GM12878 (cell line): ENCODE data around the gene PLK5. TPM values are rescaled to one million over a fixed set of nuclear protein-coding genes. Genes with fewer than 3 reads are reported as not detected.

Experiments used
- ATAC-seq: fragments of 200-7000 bp; cut with Tn5 transposase; 3 replicates; pipeline ENCODE4 v1.9.1; 2020; ENCODE audit warnings: mild to moderate bottlenecking, moderate library complexity
- BruUV-seq: library from RNA; stranded (reverse); fragments of 400-500 nt; replicated peaks from 2 replicates; lab custom pipeline; 2021; lab: Mats Ljungman, UMichigan
- CTCF ChIA-PET: fragments of 300-600 bp; sonication (Branson Sonifier 250); formaldehyde crosslinking; extraction: SDS; loops from one replicate; lab custom pipeline; 2021; ENCODE audit warnings: inconsistent platforms; lab: Yijun Ruan, JAX
- POLR2A ChIA-PET: fragments of 350-600 bp; formaldehyde crosslinking; extraction: SDS; loops from one replicate; lab custom pipeline; 2021; ENCODE audit warnings: inconsistent platforms; lab: Charles Lee
- RAD21 ChIA-PET: fragments of 300-600 bp; sonication (Branson Sonifier 250); formaldehyde crosslinking; loops from one replicate; lab custom pipeline; 2023; ENCODE audit warnings: antibody characterized with exemption; ENCODE audit not compliant: unreplicated experiment; lab: Charles Lee
- SMC1A ChIA-PET: fragments of 300-600 bp; sonication (Branson Sonifier 250); formaldehyde crosslinking; loops from one replicate; lab custom pipeline; 2023; ENCODE audit not compliant: unreplicated experiment, uncharacterized antibody; lab: Charles Lee
- DNase-seq: peaks from one replicate; pipeline ENCODE4 v3.0.0-alpha.2; 2011; ENCODE audit warnings: low read depth, low spot score
- FAIRE-seq: peaks from 3 replicates; lab custom pipeline; 2011; peaks lifted over from hg19 to GRCh38; lab: Jason Lieb, UNC
- H2AFZ ChIP-seq: 2 replicates; pipeline ENCODE4 v1.6.0; 2011; ENCODE audit warnings: low read depth, low read length, control low read depth; ENCODE audit not compliant: control insufficient read depth
- H3K27ac ChIP-seq: 2 replicates; pipeline ENCODE4 v1.5.1; 2011; ENCODE audit warnings: control low read depth; ENCODE audit not compliant: control insufficient read depth, insufficient read depth
- H3K27me3 ChIP-seq, 2 experiments: replicated peaks in 1 of 2; 2 replicates each; pipeline versions ENCODE4 v1.6.0 to v1.6.1; 2011; ENCODE audit warnings: low read length in 1 of 2; ENCODE audit not compliant: control insufficient read depth in 2 of 2, insufficient read depth in 2 of 2
- H3K36me3 ChIP-seq, 2 experiments: 2 replicates each; pipeline ENCODE4 v1.5.1; 2011; ENCODE audit warnings: low read length in 1 of 2; ENCODE audit not compliant: control insufficient read depth in 2 of 2, insufficient read depth in 2 of 2
- H3K4me1 ChIP-seq: 2 replicates; pipeline ENCODE4 v1.6.1; 2011; ENCODE audit warnings: mild to moderate bottlenecking, low read length, moderate library complexity, mixed read lengths; ENCODE audit not compliant: control insufficient read depth, insufficient read depth
- H3K4me2 ChIP-seq: 2 replicates; pipeline ENCODE4 v1.6.0; 2011; ENCODE audit warnings: control low read depth; ENCODE audit not compliant: control insufficient read depth, insufficient read depth
- H3K4me3 ChIP-seq: fragments of 200-600 bp; sonication (generic); 2 replicates; pipeline ENCODE4 v1.5.1; 2016
- H3K79me2 ChIP-seq: 2 replicates; pipeline ENCODE4 v1.6.0; 2011; ENCODE audit warnings: low read length; ENCODE audit not compliant: control insufficient read depth, insufficient read depth
- H3K9ac ChIP-seq: 2 replicates; pipeline ENCODE4 v1.8.0; 2011; ENCODE audit warnings: low read length, control low read depth, mixed read lengths; ENCODE audit not compliant: control insufficient read depth, insufficient read depth
- H3K9me3 ChIP-seq: replicated peaks from 3 replicates; pipeline ENCODE4 v1.5.1; 2011; ENCODE audit warnings: mild to moderate bottlenecking, low read length; ENCODE audit not compliant: control insufficient read depth, insufficient read depth
- H4K20me1 ChIP-seq: 2 replicates; pipeline ENCODE4 v1.6.0; 2011; ENCODE audit not compliant: control insufficient read depth, insufficient read depth
- BCL3 ChIP-seq: IDR thresholded peaks from 2 replicates; pipeline ENCODE4 v1.6.1; 2011; ENCODE audit warnings: borderline replicate concordance, low read depth, mild to moderate bottlenecking, moderate library complexity, low read length; ENCODE audit not compliant: insufficient read depth, poor library complexity, severe bottlenecking
- CBX3 ChIP-seq: fragments of 200-600 bp; sonication (generic); IDR thresholded peaks from 2 replicates; pipeline ENCODE4 v1.6.1; 2016; ENCODE audit warnings: low read depth, borderline replicate concordance
- CHD1 ChIP-seq: IDR thresholded peaks from 2 replicates; pipeline ENCODE4 v1.6.1; 2012; ENCODE audit warnings: low read depth, low read length, improper control_type of control experiment
- FOS ChIP-seq: IDR thresholded peaks from 3 replicates; pipeline ENCODE4 v1.6.1; 2011; ENCODE audit warnings: borderline replicate concordance; ENCODE audit not compliant: insufficient read length; ENCODE audit errors: extremely low read depth
- HCFC1 ChIP-seq: fragments of 150-350 bp; IDR thresholded peaks from 2 replicates; pipeline ENCODE4 v1.6.1; 2014; ENCODE audit warnings: low read length
- MYB ChIP-seq: fragments of 150-350 bp; IDR thresholded peaks from 2 replicates; pipeline ENCODE4 v1.6.1; 2014; ENCODE audit warnings: mild to moderate bottlenecking, low read depth, low read length, borderline replicate concordance
- NFXL1 ChIP-seq: fragments of 450-650 bp; IDR thresholded peaks from 2 replicates; pipeline ENCODE4 v1.6.1; 2017; ENCODE audit warnings: antibody characterized with exemption, mild to moderate bottlenecking, borderline replicate concordance
- NRF1 ChIP-seq: conservative IDR thresholded peaks from 2 replicates; pipeline ENCODE4 v1.6.1; 2011; ENCODE audit warnings: mild to moderate bottlenecking, low read depth, low read length, improper control_type of control experiment
- POU2F2 ChIP-seq: IDR thresholded peaks from 3 replicates; pipeline ENCODE4 v1.6.1; 2011; ENCODE audit warnings: low read depth, mild to moderate bottlenecking, low read length, borderline replicate concordance
- RAD21 ChIP-seq: IDR thresholded peaks from 2 replicates; pipeline ENCODE4 v1.6.1; 2011; ENCODE audit warnings: mild to moderate bottlenecking, low read depth, low read length, moderate library complexity; ENCODE audit not compliant: insufficient read depth
- SIN3A ChIP-seq: IDR thresholded peaks from 2 replicates; pipeline ENCODE4 v1.6.1; 2012; ENCODE audit warnings: low read depth, low read length, improper control_type of control experiment
- WRNIP1 ChIP-seq: IDR thresholded peaks from 2 replicates; pipeline ENCODE4 v1.6.1; 2011; ENCODE audit warnings: low read depth, low read length, improper control_type of control experiment, borderline replicate concordance
- WGBS: methylation state at CpG from one replicate; pipeline ENCODE4 v1.1.6; 2016; ENCODE audit warnings: low lambda C conversion rate; ENCODE audit not compliant: insufficient replicate concordance, insufficient coverage; ENCODE audit errors: missing lambda C conversion rate; 5-methylcytosine and 5-hydroxymethylcytosine counted together
- in situ Hi-C: fragments of 300-500 bp; cut with MboI; formaldehyde crosslinking; loops from 9 replicates; pipeline ENCODE4 v1.14.3; 2018; ENCODE audit warnings: mixed read lengths
- intact Hi-C: fragments of 100-400 bp; cut with micrococcal nuclease; formaldehyde crosslinking; loops from one replicate; pipeline ENCODE4 v1.14.2; 2022; ENCODE audit not compliant: unreplicated experiment
- polyA plus RNA-seq, 11 experiments: library from polyadenylated mRNA; depleted of rRNA in 4 of 11; unstranded in 6 of 11; stranded (reverse) in 5 of 11; fragments of >200 nt; fragmentation: Nextera tagmentation in 4 of 11; fragmentation: Illumina TruSeq in 1 of 11; extraction: Ambion mirVana in 4 of 11; extraction: Trizol in 1 of 11; gene quantifications; 1 replicate in 1 of 11; 2 replicates in 10 of 11; pipeline versions ENCODE4 v1.2.1 to v1.2.3, GENCODE V29; 2011 to 2016; ENCODE audit warnings: inconsistent platforms in 2 of 11, missing spikeins in 2 of 11, low read depth in 1 of 11
- total RNA-seq, 4 experiments: library from RNA; depleted of rRNA in 3 of 4; stranded (reverse); fragments of >200 nt in 3 of 4; fragmentation: Illumina TruSeq in 1 of 4; extraction: Trizol in 1 of 4; gene quantifications; 2 replicates each; pipeline versions ENCODE4 v1.2.1 to v1.2.3, GENCODE V29; 2013 to 2021
- TF ChIP-seq, protein P1 (sequence below): IDR thresholded peaks from 2 replicates; pipeline ENCODE4 v1.6.1; 2012; ENCODE audit warnings: low read depth, low read length, improper control_type of control experiment
- TF ChIP-seq, protein P2 (sequence below): fragments of 450-650 bp; IDR thresholded peaks from 2 replicates; pipeline ENCODE4 v1.6.1; 2017; ENCODE audit warnings: antibody characterized with exemption, mild to moderate bottlenecking, moderate library complexity

Gene PLK5
- total and polyA plus RNA-seq, 10 of the 15 experiments (the other 5 are each of a cell fraction or from before 2014, with no cell fraction given): 0.13 TPM; not detected in 9

DNA sequence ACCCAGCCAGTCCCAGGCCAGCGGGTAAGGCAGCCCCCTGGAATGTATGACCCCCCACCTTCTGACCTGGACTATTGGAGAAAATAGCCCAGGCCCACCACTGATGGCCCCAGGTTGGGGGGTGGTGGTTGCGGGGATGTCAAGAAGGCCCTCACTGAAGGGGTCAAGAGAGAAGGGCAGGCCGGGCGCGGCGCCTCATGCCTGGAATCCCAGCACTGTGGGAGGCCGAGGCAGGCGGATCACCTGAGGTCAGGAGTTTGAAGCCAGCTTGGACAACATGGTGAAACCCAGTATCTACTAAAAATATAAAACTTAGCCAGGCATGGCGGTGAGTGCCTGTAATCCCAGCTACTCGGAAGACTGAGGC is 9.6 kb upstream of the PLK5 start (continued):
- no peak for TF ChIP-seq POU2F2
- TF ChIP-seq HCFC1: no peak
- no peak for TF ChIP-seq CBX3
- TF ChIP-seq FOS: no peak

DNA sequence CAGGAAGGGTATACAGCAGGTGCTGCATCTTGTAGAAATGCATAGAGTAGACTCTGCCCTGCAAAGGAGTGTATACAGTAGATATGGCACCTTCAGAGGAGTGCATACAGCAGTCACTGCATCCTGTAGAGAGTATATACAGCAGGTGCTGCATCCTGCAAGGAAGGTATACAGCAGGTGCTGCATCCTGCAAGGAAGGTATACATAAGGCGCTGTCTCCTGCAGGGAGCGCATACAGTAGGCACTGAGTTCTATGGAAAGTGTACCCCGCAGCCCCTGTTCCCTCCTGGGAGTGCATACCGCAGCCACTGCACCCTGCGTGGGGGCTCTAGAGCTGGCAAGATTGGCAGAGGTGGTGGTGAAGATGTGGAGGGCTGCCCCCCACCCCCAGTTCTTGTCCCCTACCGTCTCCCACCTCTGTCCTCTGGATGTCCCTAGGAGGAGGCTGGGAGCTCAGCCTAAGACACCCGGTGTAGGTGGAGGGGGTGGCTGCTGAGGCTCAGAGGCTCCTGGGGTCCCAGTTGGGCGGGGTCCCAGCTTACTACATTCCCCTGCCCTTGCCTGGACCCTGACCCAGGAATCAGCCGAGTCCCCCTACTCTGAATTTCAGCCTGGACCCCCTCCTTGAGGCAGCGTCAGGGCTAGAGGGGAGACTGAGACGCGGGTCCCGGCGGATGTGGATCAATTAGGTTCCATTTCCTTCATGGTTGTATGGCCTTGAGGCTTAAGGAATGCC is 8.7 kb upstream of the PLK5 start:
- Histone ChIP-seq H3K4me3 (no peak overlapping the region), H3K9me3 (no peaks in the 10 kb centered on the region), H3K9ac (no peak overlapping the region), H3K27me3 (no peaks in the 10 kb centered on the region), H3K36me3 (no peaks in the 10 kb centered on the region), H3K27ac (no peak overlapping the region), H3K79me2 (no peaks in the 10 kb centered on the region), H2AFZ (no peak overlapping the region), H3K4me2 (no peak overlapping the region), H3K4me1 (no peaks in the 10 kb centered on the region), H4K20me1 (no peaks in the 10 kb centered on the region)
- ChIA-PET SMC1A (no interaction called here), POLR2A (no interaction called here), CTCF (interaction anchor here (0.9 kb wide), 1 partner anchor 13 kb away, joined by 4 read pairs; no protein-coding TSS in a partner anchor), RAD21 (no interaction called here)
- in situ Hi-C loops (no loop called here), intact Hi-C loops (no loop called here)
- TF ChIP-seq WRNIP1: no peak
- TF ChIP-seq, protein P1, sequence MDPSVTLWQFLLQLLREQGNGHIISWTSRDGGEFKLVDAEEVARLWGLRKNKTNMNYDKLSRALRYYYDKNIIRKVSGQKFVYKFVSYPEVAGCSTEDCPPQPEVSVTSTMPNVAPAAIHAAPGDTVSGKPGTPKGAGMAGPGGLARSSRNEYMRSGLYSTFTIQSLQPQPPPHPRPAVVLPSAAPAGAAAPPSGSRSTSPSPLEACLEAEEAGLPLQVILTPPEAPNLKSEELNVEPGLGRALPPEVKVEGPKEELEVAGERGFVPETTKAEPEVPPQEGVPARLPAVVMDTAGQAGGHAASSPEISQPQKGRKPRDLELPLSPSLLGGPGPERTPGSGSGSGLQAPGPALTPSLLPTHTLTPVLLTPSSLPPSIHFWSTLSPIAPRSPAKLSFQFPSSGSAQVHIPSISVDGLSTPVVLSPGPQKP: no peak
- TF ChIP-seq, protein P2, sequence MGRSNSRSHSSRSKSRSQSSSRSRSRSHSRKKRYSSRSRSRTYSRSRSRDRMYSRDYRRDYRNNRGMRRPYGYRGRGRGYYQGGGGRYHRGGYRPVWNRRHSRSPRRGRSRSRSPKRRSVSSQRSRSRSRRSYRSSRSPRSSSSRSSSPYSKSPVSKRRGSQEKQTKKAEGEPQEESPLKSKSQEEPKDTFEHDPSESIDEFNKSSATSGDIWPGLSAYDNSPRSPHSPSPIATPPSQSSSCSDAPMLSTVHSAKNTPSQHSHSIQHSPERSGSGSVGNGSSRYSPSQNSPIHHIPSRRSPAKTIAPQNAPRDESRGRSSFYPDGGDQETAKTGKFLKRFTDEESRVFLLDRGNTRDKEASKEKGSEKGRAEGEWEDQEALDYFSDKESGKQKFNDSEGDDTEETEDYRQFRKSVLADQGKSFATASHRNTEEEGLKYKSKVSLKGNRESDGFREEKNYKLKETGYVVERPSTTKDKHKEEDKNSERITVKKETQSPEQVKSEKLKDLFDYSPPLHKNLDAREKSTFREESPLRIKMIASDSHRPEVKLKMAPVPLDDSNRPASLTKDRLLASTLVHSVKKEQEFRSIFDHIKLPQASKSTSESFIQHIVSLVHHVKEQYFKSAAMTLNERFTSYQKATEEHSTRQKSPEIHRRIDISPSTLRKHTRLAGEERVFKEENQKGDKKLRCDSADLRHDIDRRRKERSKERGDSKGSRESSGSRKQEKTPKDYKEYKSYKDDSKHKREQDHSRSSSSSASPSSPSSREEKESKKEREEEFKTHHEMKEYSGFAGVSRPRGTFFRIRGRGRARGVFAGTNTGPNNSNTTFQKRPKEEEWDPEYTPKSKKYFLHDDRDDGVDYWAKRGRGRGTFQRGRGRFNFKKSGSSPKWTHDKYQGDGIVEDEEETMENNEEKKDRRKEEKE: no peak
- TF ChIP-seq NRF1: no peak
- TF ChIP-seq BCL3: no peak
- no peak for TF ChIP-seq NFXL1
- no peak for TF ChIP-seq CHD1
- TF ChIP-seq HCFC1: no peak
- TF ChIP-seq RAD21: no peak
- no peak for TF ChIP-seq MYB
- TF ChIP-seq SIN3A: no peak
- no TSS peak for BruUV-seq
- DNase-seq (no peak), ATAC-seq (no peak), FAIRE-seq (no peak)
- 70% methylated on average over 13 of the region's 14 CpGs for WGBS
